HepG2 (cell line): ENCODE measurements around the gene TMEM258. TPM values are rescaled to one million over a fixed set of nuclear protein-coding genes. Genes with fewer than 3 reads are reported as not detected.

Experiments used
- ATAC-seq: fragments of 200-7000 bp; cut with Tn5 transposase; 3 replicates; pipeline ENCODE4 v1.9.1; 2020; ENCODE audit warnings: mild to moderate bottlenecking, moderate library complexity
- BruUV-seq: library from RNA; stranded (reverse); fragments of 400-500 nt; replicated peaks from 2 replicates; lab custom pipeline; 2021; lab: Mats Ljungman, UMichigan
- CTCF ChIA-PET: fragments of 300-600 bp; formaldehyde crosslinking; extraction: SDS; loops from one replicate; lab custom pipeline; 2021; ENCODE audit warnings: low total read pairs, inconsistent platforms, low intra/inter-chr PET ratio; lab: Yijun Ruan, JAX
- POLR2A ChIA-PET: fragments of 350-600 bp; sonication (Branson Sonifier 250); formaldehyde crosslinking; loops from one replicate; lab custom pipeline; 2020; ENCODE audit warnings: antibody characterized with exemption, inconsistent platforms; lab: Yijun Ruan, JAX
- DNase-seq: peaks from one replicate; pipeline ENCODE4 v3.0.0-alpha.2; 2015; ENCODE audit warnings: low spot score
- FAIRE-seq: peaks from 3 replicates; lab custom pipeline; 2011; peaks lifted over from hg19 to GRCh38; lab: Jason Lieb, UNC
- H2AFZ ChIP-seq: one replicate; pipeline ENCODE4 v1.6.1; 2011; ENCODE audit warnings: low read length, inconsistent platforms
- H3K27ac ChIP-seq: fragments of 300-600 bp; 3 replicates; pipeline ENCODE4 v1.8.0; 2011; ENCODE audit warnings: mixed run types, mild to moderate bottlenecking, mixed read lengths, low read length, inconsistent platforms; ENCODE audit not compliant: insufficient read depth; ENCODE audit errors: extremely low read length
- H3K27me3 ChIP-seq, 2 experiments: fragments of 200-600 bp in 1 of 2; 2 replicates in 1 of 2; 3 replicates in 1 of 2; pipeline versions ENCODE4 v1.6.0 to v1.8.0; 2011; ENCODE audit warnings: low read length in 2 of 2, mild to moderate bottlenecking in 2 of 2, moderate library complexity in 2 of 2, inconsistent platforms in 1 of 2; ENCODE audit not compliant: insufficient read depth in 2 of 2, control insufficient read depth in 1 of 2
- H3K36me3 ChIP-seq, 2 experiments: fragments of 200-600 bp in 1 of 2; replicated peaks in 1 of 2; 2 replicates in 1 of 2; 3 replicates in 1 of 2; pipeline versions ENCODE4 v1.5.1 to v1.8.0; 2011; ENCODE audit warnings: low read length in 2 of 2, inconsistent platforms in 1 of 2; ENCODE audit not compliant: insufficient read depth in 2 of 2, control insufficient read depth in 1 of 2
- H3K4me1 ChIP-seq: 2 replicates; pipeline ENCODE4 v1.5.1; 2012; ENCODE audit warnings: low read length, inconsistent platforms; ENCODE audit not compliant: insufficient read depth
- H3K4me2 ChIP-seq: 2 replicates; pipeline ENCODE4 v1.6.0; 2011; ENCODE audit warnings: low read depth, low read length, inconsistent platforms
- H3K4me3 ChIP-seq, 3 experiments: fragments of 200-600 bp in 1 of 3; sonication (generic), shearing (Covaris generic) in 1 of 3; replicated peaks in 1 of 3; 2 replicates each; pipeline ENCODE4 v1.5.1; 2011 to 2016; ENCODE audit warnings: low read length in 3 of 3, inconsistent platforms in 2 of 3, low read depth in 2 of 3, mild to moderate bottlenecking in 2 of 3, control low read depth in 1 of 3, mixed read lengths in 1 of 3; ENCODE audit not compliant: insufficient read depth in 1 of 3
- H3K79me2 ChIP-seq: one replicate; pipeline ENCODE4 v1.6.1; 2011; ENCODE audit warnings: low read length, inconsistent platforms; ENCODE audit not compliant: insufficient read depth
- H3K9ac ChIP-seq: 2 replicates; pipeline ENCODE4 v1.6.0; 2011; ENCODE audit warnings: mild to moderate bottlenecking, low read depth, low read length, inconsistent platforms; ENCODE audit not compliant: insufficient read depth
- H3K9me3 ChIP-seq: 2 replicates; pipeline ENCODE4 v1.5.1; 2012; ENCODE audit warnings: mild to moderate bottlenecking, low read length
- H4K20me1 ChIP-seq: 2 replicates; pipeline ENCODE4 v1.6.0; 2011; ENCODE audit warnings: inconsistent platforms, mild to moderate bottlenecking, low read length, moderate library complexity; ENCODE audit not compliant: insufficient read depth
- AGO2 ChIP-seq: fragments of 200-400 bp; formaldehyde crosslinking; optimal IDR thresholded peaks from 2 replicates; pipeline ENCODE3; 2017; ENCODE audit warnings: mild to moderate bottlenecking, low read depth, low read length, moderate library complexity
- ASH2L ChIP-seq: fragments of 300-600, 200-600 bp; sonication (generic); IDR thresholded peaks from 2 replicates; pipeline ENCODE4 v1.7.0; 2017; ENCODE audit warnings: low read depth, mild to moderate bottlenecking, moderate library complexity, mixed read lengths, low read length; ENCODE audit not compliant: insufficient read length
- LBX2 ChIP-seq: sonication (generic); formaldehyde crosslinking; IDR thresholded peaks from 2 replicates; pipeline ENCODE4 v1.5.0; 2020; ENCODE audit warnings: missing genetic modification reagents, mild to moderate bottlenecking, borderline replicate concordance
- POGK ChIP-seq: sonication (generic); formaldehyde crosslinking; conservative IDR thresholded peaks from 2 replicates; pipeline ENCODE4 v1.8.0; 2022; ENCODE audit warnings: mild to moderate bottlenecking, moderate library complexity, missing genetic modification reagents
- SALL1 ChIP-seq: sonication (generic); formaldehyde crosslinking; IDR thresholded peaks from 2 replicates; pipeline ENCODE4 v1.8.0; 2022; ENCODE audit warnings: mild to moderate bottlenecking, missing genetic modification reagents
- ZNF607 ChIP-seq: sonication (generic); formaldehyde crosslinking; IDR thresholded peaks from 2 replicates; pipeline ENCODE4 v1.5.1; 2020; ENCODE audit warnings: missing genetic modification reagents, mild to moderate bottlenecking, borderline replicate concordance
- WGBS: methylation state at CpG from one replicate; pipeline ENCODE4 v1.1.6; 2017; ENCODE audit warnings: low lambda C conversion rate; 5-methylcytosine and 5-hydroxymethylcytosine counted together
- in situ Hi-C: cut with HindIII; loops from 2 replicates; pipeline ENCODE4 v1.10.0; 2017; ENCODE audit warnings: low pct_unique_long_range_greater_than_20kb; ENCODE audit not compliant: extremely low pct_ligation_motif_present
- intact Hi-C: fragments of 100-400 bp; cut with micrococcal nuclease; formaldehyde crosslinking; loops from one replicate; pipeline ENCODE4 v1.10.0; 2022; ENCODE audit not compliant: unreplicated experiment
- polyA plus RNA-seq, 8 experiments: library from polyadenylated mRNA; depleted of rRNA in 3 of 8; stranded (reverse) in 7 of 8; unstranded in 1 of 8; fragments of >200 nt; fragmentation: Illumina TruSeq in 4 of 8; extraction: Trizol in 4 of 8; gene quantifications; 2 replicates each; pipeline versions ENCODE4 v1.2.1 to v1.2.3, GENCODE V29; 2011 to 2016; ENCODE audit warnings: low read depth in 4 of 8, missing spikeins in 1 of 8, mixed read lengths in 1 of 8; ENCODE audit not compliant: insufficient read depth in 1 of 8
- total RNA-seq, 5 experiments: library from RNA; depleted of rRNA; stranded (reverse); fragments of >200 nt; fragmentation: Illumina TruSeq; extraction: Trizol; gene quantifications; 2 replicates each; pipeline ENCODE4 v1.2.3, GENCODE V29; 2016; ENCODE audit warnings: low read depth in 1 of 5

TMEM258 gene
- total and polyA plus RNA-seq, 2 of the 13 experiments (the other 11 are each of a cell fraction or from before 2014, with no cell fraction given) = 175 to 424 TPM

DNA sequence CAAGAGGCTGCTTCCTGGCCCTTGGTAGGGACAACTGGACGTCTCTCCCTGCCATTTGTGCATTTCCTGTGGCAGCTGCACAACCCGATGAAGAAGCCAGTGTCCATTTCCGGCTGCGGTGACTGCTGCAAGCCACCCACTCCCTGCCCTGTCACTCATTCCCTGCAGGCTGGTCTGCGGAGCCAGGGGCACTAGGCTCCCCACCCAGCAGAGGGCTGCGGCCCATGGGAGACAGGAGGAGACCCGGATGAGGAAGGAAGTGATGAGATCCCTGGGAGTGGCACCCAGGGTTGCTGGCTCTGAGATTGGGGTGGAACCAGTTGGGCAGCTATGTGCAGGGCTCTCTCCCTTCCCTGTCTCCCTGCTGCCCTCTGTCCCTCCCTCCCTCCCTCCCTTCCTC is 50.0 kb downstream of the TMEM258 start (continued):
- no peak for TF ChIP-seq POGK (CRISPR knock-in tag)
- TF ChIP-seq ASH2L = no peak
- no peak for TF ChIP-seq ZNF607

- Histone ChIP-seq H4K20me1 (no peaks in the 10 kb centered on the region), H3K27ac (no peak overlapping the region), H3K36me3 (peaks cover 25 to 36% of the 10 kb centered on the region in 2 experiments; a peak in 4 of 5 replicates), H3K4me2 (no peak overlapping the region), H3K9ac (no peak overlapping the region), H3K9me3 (no peaks in the 10 kb centered on the region), H3K4me3 (no peak overlapping the region), H3K79me2 (no peaks in the 10 kb centered on the region), H3K27me3 (no peaks in the 10 kb centered on the region), H3K4me1 (no peaks in the 10 kb centered on the region), H2AFZ (no peak overlapping the region)
- TF ChIP-seq AGO2 (peak; percentile 32), LBX2 (CRISPR knock-in tag) (no peak), SALL1 (CRISPR knock-in tag) (no peak)
- in situ Hi-C loops = no loop called here
- intact Hi-C loops = no loop called here
- CTCF ChIA-PET = no interaction called here
- DNase-seq = no peak
- WGBS = 92% methylated on average over 2 of the region's 7 CpGs
- no peak for FAIRE-seq
- POLR2A ChIA-PET = no interaction called here
- BruUV-seq = no TSS peak
- ATAC-seq = no peak
These were observed 52.4 kb downstream of the TMEM258 start for GRCh38 chr11:61739966-61740365.
